ENCODE measurements around the gene POU5F1.
"Not testable (repeated sequence)": the region's sequence is repeated elsewhere in the genome, so short reads cannot be mapped to it uniquely, and the experiment has no call there.

The POU5F1 gene

GRCh38 chr6:31165986-31166385 lies 4.5 kb downstream of the POU5F1 start:
- no peak for DNase-seq (ENCODE audit: low spot score)

DNA sequence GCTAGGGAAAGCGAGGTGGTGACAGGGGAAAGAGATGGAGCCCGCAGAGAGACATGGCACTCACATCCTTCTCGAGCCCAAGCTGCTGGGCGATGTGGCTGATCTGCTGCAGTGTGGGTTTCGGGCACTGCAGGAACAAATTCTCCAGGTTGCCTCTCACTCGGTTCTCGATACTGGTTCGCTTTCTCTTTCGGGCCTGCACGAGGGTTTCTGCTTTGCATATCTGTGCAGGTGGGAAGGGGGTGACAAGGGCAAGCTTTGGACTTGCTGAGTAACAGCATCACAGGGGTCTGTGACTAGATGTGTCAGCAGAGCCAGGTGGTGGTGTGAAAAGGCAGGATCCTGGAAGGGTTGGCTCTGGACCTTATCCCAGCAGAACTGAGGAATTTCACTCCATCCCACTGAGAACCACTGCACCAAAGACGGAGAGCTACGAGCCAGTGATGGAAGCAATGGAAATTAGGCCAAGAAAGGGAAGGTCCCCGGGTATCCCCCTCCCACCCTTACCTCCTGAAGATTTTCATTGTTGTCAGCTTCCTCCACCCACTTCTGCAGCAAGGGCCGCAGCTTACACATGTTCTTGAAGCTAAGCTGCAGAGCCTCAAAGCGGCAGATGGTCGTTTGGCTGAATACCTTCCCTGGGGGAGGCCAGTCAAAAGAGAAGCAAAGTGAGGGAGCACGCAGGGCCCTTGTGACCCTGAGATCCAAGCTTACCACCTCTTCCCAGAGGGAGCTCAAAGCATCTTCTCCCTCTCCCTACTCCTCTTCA lies 5.2 kb downstream of the POU5F1 start:
- not testable (repeated sequence) for DNase-seq (ENCODE audit: low spot score)

DNA sequence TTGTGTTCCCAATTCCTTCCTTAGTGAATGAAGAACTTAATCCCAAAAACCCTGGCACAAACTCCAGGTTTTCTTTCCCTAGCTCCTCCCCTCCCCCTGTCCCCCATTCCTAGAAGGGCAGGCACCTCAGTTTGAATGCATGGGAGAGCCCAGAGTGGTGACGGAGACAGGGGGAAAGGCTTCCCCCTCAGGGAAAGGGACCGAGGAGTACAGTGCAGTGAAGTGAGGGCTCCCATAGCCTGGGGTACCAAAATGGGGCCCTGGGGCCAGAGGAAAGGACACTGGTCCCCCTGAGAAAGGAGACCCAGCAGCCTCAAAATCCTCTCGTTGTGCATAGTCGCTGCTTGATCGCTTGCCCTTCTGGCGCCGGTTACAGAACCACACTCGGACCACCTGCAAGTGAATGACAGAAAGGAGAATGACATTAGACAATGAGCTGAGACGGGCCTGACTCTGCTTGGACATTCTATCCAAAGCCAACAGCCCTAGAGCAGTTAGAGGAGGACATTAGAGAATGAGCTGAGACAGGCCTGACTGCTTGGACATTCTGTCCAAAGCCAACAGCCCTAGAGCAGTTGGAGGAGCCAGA lies 5.9 kb downstream of the POU5F1 start:
- not testable (repeated sequence) for DNase-seq (ENCODE audit: low spot score)

DNA sequence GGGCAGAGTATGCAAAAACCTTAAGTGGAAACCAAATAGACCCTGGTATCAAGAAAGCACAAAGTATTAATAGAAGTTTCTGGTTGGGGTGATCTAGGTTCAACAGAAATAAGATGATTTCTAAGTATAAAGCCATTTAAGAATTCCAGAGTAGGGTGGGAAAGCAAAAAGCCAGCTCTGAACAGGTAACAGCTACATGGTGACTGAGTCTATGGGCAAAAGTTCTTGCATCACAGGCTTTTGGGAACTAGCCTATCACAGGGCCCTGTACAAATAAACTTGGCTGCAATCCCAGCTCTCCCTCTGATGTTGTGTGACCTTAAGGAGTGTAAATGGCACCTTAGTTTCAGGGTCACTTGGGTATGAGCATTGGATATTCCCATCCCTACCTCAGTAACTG lies 6.6 kb downstream of the POU5F1 start:
- no peak for DNase-seq (ENCODE audit: low spot score)

- no peak for DNase-seq (ENCODE audit: low spot score)
Observed at GRCh38 chr6:31162463-31163165, 7.9 kb downstream of the POU5F1 start.

- no peak for DNase-seq (ENCODE audit: low spot score)
Observed at GRCh38 chr6:31161216-31162126, 9.0 kb downstream of the POU5F1 start.

- DNase-seq (ENCODE audit: low spot score): no peak
Observed at GRCh38 chr6:31158863-31159855, 11.3 kb downstream of the POU5F1 start.

DNA sequence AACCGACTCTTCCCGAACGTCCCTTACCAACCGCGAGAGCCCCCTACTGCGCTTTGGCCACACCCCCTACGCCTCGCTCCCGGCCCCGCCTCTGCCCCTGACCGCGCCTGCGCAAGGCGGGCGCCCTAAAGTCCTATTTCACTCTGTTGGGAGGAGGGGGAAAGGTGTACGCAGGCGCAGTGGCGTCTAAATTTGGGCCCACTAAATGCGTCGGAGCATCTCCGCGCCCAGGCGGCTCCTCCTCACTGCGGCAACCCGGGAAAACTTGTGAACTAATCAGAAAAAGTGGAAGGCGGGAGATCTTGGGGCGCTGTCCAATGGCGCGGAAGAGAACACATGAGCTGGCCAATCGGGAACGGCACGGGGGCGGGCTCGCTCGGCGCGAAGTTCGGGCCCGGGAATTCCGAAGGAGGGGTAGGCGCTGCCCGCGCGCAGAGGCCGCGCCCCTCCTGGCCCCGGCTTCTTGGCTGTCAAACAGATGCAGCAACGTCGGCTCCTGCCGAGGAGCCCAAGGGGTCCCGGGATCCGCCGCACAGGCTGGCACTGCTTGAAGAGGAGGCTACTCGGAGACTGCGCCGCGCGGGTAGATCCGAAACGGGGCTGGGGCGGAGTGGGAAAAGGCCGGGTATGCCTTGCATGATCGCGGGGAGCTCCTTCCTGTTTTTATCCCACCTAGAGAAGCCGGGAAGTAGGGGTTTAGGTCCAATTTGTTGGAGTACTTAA lies 12.2 kb downstream of the POU5F1 start, which contains the start of gene TCF19:
TSS of gene TCF19 (plus strand) at position 450 of the 723 bp plus-strand sequence. CDS start 881 bp downstream, outside the sequence.
- peak; percentile 100 for DNase-seq (ENCODE audit: low spot score)

DNA sequence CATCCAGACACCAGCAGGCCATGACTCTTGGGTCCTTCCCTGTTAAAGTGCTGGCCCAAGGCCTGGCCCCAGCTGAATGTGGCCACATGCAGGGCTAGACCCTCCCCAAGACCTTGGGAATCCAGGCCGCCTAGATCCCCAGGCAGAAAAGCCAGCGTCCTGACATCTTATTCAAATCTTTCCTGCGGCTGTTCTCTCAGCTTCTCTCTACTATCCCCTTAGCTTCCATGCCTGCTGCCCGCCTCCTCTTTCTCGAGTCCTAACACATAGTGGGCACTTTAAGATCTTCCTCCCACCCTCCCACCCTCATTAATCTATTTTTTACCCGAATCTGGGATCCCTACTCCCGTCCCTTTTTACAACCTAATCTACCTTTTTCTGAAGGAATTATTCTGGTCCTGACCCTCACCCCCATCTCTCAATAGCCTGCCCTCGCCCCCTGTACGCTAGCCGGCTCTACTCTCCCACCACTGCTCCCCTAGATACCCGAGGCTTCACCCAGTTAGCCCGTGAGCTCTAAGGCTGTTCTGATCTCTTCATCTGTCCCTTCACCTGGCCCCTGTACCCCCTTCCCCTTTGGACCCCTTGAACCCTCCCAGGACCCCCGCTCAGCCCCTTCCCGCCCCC lies 12.9 kb downstream of the POU5F1 start, which contains the start of gene CCHCR1:
TSS of gene CCHCR1 (minus strand) at position 290 of the 627 bp plus-strand sequence. CDS start at position 88, 202 bp downstream.
- no peak for DNase-seq (ENCODE audit: low spot score)

GRCh38 chr6:31156641-31157040 lies 13.8 kb downstream of the POU5F1 start:
- no peak for DNase-seq (ENCODE audit: low spot score)

DNA sequence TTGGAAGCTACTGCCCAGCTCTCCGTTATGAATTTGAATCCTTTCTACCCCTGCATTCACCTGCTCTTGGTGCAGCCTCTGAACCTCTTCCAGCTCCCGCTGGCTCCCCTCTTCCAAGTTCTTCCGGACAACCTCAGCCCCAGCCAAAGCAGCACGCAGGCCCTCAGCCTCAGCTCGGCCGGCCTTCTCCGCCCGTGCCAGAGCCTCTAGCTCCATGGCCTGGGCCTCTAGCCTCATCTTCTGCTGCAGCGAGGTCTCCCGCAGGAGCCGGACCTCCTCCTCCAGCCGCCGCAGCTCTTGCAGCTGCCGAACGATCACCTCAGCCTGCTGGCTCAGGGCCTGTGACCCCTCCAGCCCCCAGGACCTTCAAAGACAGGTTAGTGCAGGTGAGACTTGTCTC lies 16.0 kb downstream of the POU5F1 start:
- DNase-seq (ENCODE audit: low spot score): no peak

DNA sequence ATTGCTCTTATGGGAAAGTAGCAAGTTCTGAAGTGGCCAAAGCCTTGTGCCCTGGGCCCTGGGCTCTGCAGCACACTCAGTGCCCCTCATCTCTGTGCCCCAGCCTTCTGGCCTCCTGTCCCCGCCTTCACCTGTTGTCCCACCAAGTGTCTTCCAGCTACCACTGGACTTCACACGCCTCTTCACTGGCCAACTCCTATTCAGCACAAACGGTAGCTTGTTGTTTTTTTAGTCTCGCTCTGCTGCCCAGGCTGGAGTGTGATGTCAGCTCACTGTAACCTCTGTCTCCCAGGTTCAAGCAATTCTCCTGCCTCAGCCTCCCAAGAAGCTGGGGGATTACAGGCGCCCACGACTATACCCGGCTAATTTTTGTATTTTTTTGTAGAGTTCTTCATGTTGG lies 17.7 kb downstream of the POU5F1 start:
- DNase-seq (ENCODE audit: low spot score): no peak

DNA sequence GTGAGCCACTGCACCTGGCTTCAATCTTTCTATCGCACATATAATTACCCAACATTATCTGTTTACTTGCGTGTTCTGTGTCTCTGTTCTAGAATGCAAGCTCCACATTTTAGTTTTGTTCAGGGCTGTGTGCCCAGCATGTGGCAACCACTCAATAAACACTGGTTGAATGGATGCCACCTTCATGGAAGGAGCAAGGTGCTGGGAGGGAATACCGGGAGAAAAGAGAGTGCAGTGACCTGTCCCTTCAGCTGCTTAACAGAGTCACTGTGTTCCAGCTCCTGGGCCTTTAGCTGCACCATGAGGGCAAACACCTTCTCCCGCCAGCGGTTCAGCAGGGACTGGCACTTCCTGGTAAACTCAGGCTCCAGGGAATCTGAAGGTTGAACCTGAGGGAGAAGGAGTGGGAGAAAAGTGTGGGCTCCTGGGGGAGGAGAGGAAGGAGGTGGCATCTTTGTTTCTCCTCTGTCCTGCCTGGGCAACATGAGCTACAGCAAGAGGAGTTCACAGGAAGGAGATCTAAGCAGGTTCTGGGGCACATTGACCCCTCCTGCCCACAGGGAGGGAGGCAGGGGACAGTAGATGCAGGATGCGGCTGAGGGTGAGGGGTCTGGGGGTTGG lies 20.5 kb downstream of the POU5F1 start:
- no peak for DNase-seq (ENCODE audit: low spot score)

- no peak for DNase-seq (ENCODE audit: low spot score)
Observed at GRCh38 chr6:31145386-31145785, 25.1 kb downstream of the POU5F1 start.

DNA sequence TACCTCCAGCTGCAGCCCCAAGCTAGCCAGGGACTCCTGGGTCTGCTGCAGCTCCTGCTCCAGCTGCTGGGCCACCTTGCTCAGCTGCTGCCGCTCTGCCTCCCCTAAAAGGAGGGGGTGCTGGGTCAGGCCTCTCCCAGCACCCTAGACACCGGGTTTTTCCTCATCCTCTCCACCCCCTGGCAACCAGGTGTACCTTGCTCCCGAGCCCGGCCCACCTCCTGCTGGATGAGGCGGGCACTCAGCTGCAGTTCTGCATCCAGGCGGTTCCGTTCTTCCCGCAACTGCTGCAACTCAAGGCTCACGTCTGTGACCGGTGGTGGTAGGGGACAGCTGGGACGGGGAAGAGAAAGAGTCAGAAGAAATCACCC lies 25.5 kb downstream of the POU5F1 start:
- DNase-seq (ENCODE audit: low spot score): no peak

- no peak for DNase-seq (ENCODE audit: low spot score)
Observed at GRCh38 chr6:31144296-31144969, 26.0 kb downstream of the POU5F1 start.

GRCh38 chr6:31143148-31143547 lies 27.3 kb downstream of the POU5F1 start:
- DNase-seq (ENCODE audit: low spot score): peak; percentile 76

GRCh38 chr6:31142361-31142761 lies 28.1 kb downstream of the POU5F1 start:
- DNase-seq (ENCODE audit: low spot score): no peak
